Ishikawa (cell line): ENCODE results near the gene RPS6KA6.

Experiments
- EGR1 ChIP-seq: IDR thresholded peaks from 2 replicates; pipeline ENCODE4 v1.6.1; 2012
- EP300 ChIP-seq: IDR thresholded peaks from 2 replicates; pipeline ENCODE4 v1.6.1; 2012; ENCODE audit warnings: borderline replicate concordance
- RAD21 ChIP-seq: IDR thresholded peaks from 2 replicates; pipeline ENCODE4 v1.6.1; 2012; ENCODE audit warnings: low read depth
- TEAD4 ChIP-seq: IDR thresholded peaks from 2 replicates; pipeline ENCODE4 v1.6.1; 2012
- ZBTB7A ChIP-seq: IDR thresholded peaks from 2 replicates; pipeline ENCODE4 v1.6.1; 2012; ENCODE audit warnings: low read depth
- TF ChIP-seq, protein P1 (sequence below): IDR thresholded peaks from 2 replicates; pipeline ENCODE4 v1.6.1; 2012; ENCODE audit warnings: low read depth, mild to moderate bottlenecking
- TF ChIP-seq, protein P2 (sequence below): IDR thresholded peaks from 2 replicates; pipeline ENCODE4 v1.6.1; 2012
- TF ChIP-seq, protein P3 (sequence below): IDR thresholded peaks from 2 replicates; pipeline ENCODE4 v1.6.1; 2012

DNA sequence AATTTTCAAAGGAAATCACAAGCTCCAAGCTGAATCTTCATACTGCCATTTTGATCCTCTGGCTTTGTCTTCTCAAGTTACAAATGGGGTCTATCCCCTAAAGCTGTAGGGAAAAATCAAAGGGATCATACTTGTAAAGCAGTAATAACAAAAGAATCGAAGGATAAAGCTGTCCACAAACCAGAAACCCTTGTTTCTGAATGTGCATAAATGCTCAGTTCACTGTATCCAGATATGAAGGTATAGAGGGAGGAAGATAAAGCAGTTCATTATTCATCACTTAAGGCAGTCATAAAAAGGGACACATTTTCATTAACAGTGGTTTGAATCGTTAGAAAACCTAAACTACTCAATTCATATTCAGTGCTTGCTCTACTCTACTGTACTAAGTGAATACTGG, 33.2 kb upstream of the RPS6KA6 start:
- TF ChIP-seq EGR1 (no peak), ZBTB7A (no peak), EP300 (no peak), RAD21 (no peak), TEAD4 (no peak)
- TF ChIP-seq, protein P1, sequence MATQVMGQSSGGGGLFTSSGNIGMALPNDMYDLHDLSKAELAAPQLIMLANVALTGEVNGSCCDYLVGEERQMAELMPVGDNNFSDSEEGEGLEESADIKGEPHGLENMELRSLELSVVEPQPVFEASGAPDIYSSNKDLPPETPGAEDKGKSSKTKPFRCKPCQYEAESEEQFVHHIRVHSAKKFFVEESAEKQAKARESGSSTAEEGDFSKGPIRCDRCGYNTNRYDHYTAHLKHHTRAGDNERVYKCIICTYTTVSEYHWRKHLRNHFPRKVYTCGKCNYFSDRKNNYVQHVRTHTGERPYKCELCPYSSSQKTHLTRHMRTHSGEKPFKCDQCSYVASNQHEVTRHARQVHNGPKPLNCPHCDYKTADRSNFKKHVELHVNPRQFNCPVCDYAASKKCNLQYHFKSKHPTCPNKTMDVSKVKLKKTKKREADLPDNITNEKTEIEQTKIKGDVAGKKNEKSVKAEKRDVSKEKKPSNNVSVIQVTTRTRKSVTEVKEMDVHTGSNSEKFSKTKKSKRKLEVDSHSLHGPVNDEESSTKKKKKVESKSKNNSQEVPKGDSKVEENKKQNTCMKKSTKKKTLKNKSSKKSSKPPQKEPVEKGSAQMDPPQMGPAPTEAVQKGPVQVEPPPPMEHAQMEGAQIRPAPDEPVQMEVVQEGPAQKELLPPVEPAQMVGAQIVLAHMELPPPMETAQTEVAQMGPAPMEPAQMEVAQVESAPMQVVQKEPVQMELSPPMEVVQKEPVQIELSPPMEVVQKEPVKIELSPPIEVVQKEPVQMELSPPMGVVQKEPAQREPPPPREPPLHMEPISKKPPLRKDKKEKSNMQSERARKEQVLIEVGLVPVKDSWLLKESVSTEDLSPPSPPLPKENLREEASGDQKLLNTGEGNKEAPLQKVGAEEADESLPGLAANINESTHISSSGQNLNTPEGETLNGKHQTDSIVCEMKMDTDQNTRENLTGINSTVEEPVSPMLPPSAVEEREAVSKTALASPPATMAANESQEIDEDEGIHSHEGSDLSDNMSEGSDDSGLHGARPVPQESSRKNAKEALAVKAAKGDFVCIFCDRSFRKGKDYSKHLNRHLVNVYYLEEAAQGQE: no peak
- TF ChIP-seq, protein P2, sequence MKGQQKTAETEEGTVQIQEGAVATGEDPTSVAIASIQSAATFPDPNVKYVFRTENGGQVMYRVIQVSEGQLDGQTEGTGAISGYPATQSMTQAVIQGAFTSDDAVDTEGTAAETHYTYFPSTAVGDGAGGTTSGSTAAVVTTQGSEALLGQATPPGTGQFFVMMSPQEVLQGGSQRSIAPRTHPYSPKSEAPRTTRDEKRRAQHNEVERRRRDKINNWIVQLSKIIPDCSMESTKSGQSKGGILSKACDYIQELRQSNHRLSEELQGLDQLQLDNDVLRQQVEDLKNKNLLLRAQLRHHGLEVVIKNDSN: no peak
- TF ChIP-seq, protein P3, sequence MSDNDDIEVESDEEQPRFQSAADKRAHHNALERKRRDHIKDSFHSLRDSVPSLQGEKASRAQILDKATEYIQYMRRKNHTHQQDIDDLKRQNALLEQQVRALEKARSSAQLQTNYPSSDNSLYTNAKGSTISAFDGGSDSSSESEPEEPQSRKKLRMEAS: no peak
